ENCODE results near the gene ZHX3. TPM values are rescaled to one million over a fixed set of nuclear protein-coding genes. Genes with fewer than 3 reads are reported as not detected.

ZHX3 gene
- total RNA-seq, 1 experiment from 2014 or later: 21.5 TPM

- no peaks in the 10 kb centered on the region for H3K27me3 ChIP-seq (ENCODE audit: insufficient read depth, low read depth)
- ChIA-PET POLR2A (ENCODE audit: unreplicated experiment) (interaction anchor here (0.6 kb wide), 1 partner anchor 151 kb away, joined by 3 read pairs; no protein-coding TSS in a partner anchor), CTCF (interaction anchor here (1.5 kb wide), 1 partner anchor 162 kb away, joined by 7 read pairs; the partner anchor contains the start of gene LPIN3)
- no peak for TF ChIP-seq EZH2 (IDR thresholded peaks at IDR 0.05; ENCODE audit: low read depth)
- no peak for TF ChIP-seq CTCF (conservative IDR thresholded peaks at IDR 0.05)
- no TSS peak for BruUV-seq (replicated peaks)
- H3K79me2 ChIP-seq (ENCODE audit: low read depth): no peaks in the 10 kb centered on the region
- H3K27ac ChIP-seq: no peak overlapping the region
- peaks cover 11% of the 10 kb centered on the region for H3K4me1 ChIP-seq (replicated peaks; ENCODE audit: insufficient read depth)
- no peak overlapping the region for H3K4me2 ChIP-seq
- H2AFZ ChIP-seq: no peak overlapping the region
- no peak overlapping the region for H3K4me3 ChIP-seq
- no peak for DNase-seq
- no peaks in the 10 kb centered on the region for H3K9me2 ChIP-seq (ENCODE audit: insufficient read depth)
- intact Hi-C loops (cut with micrococcal nuclease; ENCODE audit: unreplicated experiment): loop anchor here (10.0 kb wide), 1 partner anchor 226 kb away; no protein-coding TSS in a partner anchor
- H3K36me3 ChIP-seq (ENCODE audit: low read depth): 0 out of 2 replicates have a peak, but pooled peaks cover 6% of the 10 kb centered on the region
- H3F3A ChIP-seq (ENCODE audit: insufficient read depth, low read depth): no peaks in the 10 kb centered on the region
- H3K9me3 ChIP-seq (ENCODE audit: insufficient read depth, low read depth): no peaks in the 10 kb centered on the region
- H4K20me1 ChIP-seq (ENCODE audit: insufficient read depth): no peaks in the 10 kb centered on the region
These were observed 139.0 kb downstream of the ZHX3 start for GRCh38 chr20:41178495-41178894.

GRCh38 chr20:41177636-41178035 is 139.9 kb downstream of the ZHX3 start:
- CTCF ChIA-PET: interaction anchor here (1.5 kb wide), 1 partner anchor 163 kb away, joined by 7 read pairs; the partner anchor contains the start of gene LPIN3
- Histone ChIP-seq H3K9me2 (ENCODE audit: insufficient read depth) (no peaks in the 10 kb centered on the region), H2AFZ (no peak overlapping the region), H3K27me3 (ENCODE audit: insufficient read depth, low read depth) (no peaks in the 10 kb centered on the region), H3K9me3 (ENCODE audit: insufficient read depth, low read depth) (no peaks in the 10 kb centered on the region), H3F3A (ENCODE audit: insufficient read depth, low read depth) (no peaks in the 10 kb centered on the region), H3K36me3 (ENCODE audit: low read depth) (0 out of 2 replicates have a peak, but pooled peaks cover 6% of the 10 kb centered on the region), H4K20me1 (ENCODE audit: insufficient read depth) (no peaks in the 10 kb centered on the region), H3K4me3 (no peak overlapping the region), H3K79me2 (ENCODE audit: low read depth) (no peaks in the 10 kb centered on the region), H3K4me1 (replicated peaks; ENCODE audit: insufficient read depth) (peaks cover 11% of the 10 kb centered on the region), H3K27ac (no peak overlapping the region), H3K4me2 (no peak overlapping the region)
- TF ChIP-seq EZH2 (IDR thresholded peaks at IDR 0.05; ENCODE audit: low read depth) (no peak), CTCF (conservative IDR thresholded peaks at IDR 0.05) (no peak)
- intact Hi-C loops (cut with micrococcal nuclease; ENCODE audit: unreplicated experiment): loop anchor here (10.0 kb wide), 1 partner anchor 227 kb away; no protein-coding TSS in a partner anchor
- POLR2A ChIA-PET (ENCODE audit: unreplicated experiment): interaction anchor here (0.6 kb wide), 1 partner anchor 152 kb away, joined by 3 read pairs; no protein-coding TSS in a partner anchor
- BruUV-seq (replicated peaks): no TSS peak
- peak; percentile 58 to 65 for DNase-seq

GRCh38 chr20:41176711-41177552 is 140.6 kb downstream of the ZHX3 start:
- Histone ChIP-seq H3K27ac (no peak overlapping the region), H3K9me2 (ENCODE audit: insufficient read depth) (no peaks in the 10 kb centered on the region), H3K9me3 (ENCODE audit: insufficient read depth, low read depth) (no peaks in the 10 kb centered on the region), H3K27me3 (ENCODE audit: insufficient read depth, low read depth) (no peaks in the 10 kb centered on the region), H3K79me2 (ENCODE audit: low read depth) (no peaks in the 10 kb centered on the region), H3K36me3 (ENCODE audit: low read depth) (0 out of 2 replicates have a peak, but pooled peaks cover 6% of the 10 kb centered on the region), H2AFZ (no peak overlapping the region), H3K4me2 (no peak overlapping the region), H4K20me1 (ENCODE audit: insufficient read depth) (no peaks in the 10 kb centered on the region), H3K4me3 (no peak overlapping the region), H3F3A (ENCODE audit: insufficient read depth, low read depth) (no peaks in the 10 kb centered on the region), H3K4me1 (replicated peaks; ENCODE audit: insufficient read depth) (peaks cover 11% of the 10 kb centered on the region)
- intact Hi-C loops (cut with micrococcal nuclease; ENCODE audit: unreplicated experiment): loop anchor here (10.0 kb wide), 1 partner anchor 228 kb away; no protein-coding TSS in a partner anchor
- TF ChIP-seq EZH2 (IDR thresholded peaks at IDR 0.05; ENCODE audit: low read depth) (no peak), CTCF (conservative IDR thresholded peaks at IDR 0.05) (no peak)
- no peak for DNase-seq
- POLR2A ChIA-PET (ENCODE audit: unreplicated experiment): no interaction called here
- no TSS peak for BruUV-seq (replicated peaks)
- CTCF ChIA-PET: interaction anchor here (1.5 kb wide), 1 partner anchor 164 kb away, joined by 7 read pairs; the partner anchor contains the start of gene LPIN3

Measured in PC-9 (cell line).